Tibial nerve (tissue), 4 donors: ENCODE results near the gene DNAH3. TPM values are rescaled to one million over a fixed set of nuclear protein-coding genes. Genes with fewer than 3 reads are reported as not detected.

ENCODE experiments used
- DNase-seq, 2 donors: peaks; one replicate each; pipeline ENCODE4 v3.0.0-alpha.2; 2019; ENCODE audit warnings: low spot score in 2 of 2
- H3K27ac ChIP-seq, 4 donors: fragments of 200-600 bp; sonication (generic) in 3 of 4; one replicate each; pipeline ENCODE4 v1.5.1; 2017 to 2019; ENCODE audit warnings: mild to moderate bottlenecking in 1 of 4
- H3K27me3 ChIP-seq, 2 donors: fragments of 200-600 bp; sonication (generic) in 1 of 2; one replicate each; pipeline versions ENCODE4 v1.5.1 to v1.6.0; 2017 to 2019
- H3K36me3 ChIP-seq, 3 donors: fragments of 200-600 bp; sonication (generic); one replicate each; pipeline ENCODE4 v1.5.1; 2018 to 2019
- H3K4me1 ChIP-seq, 4 donors: fragments of 200-600 bp; sonication (generic) in 3 of 4; one replicate each; pipeline ENCODE4 v1.5.1; 2017 to 2019
- H3K4me3 ChIP-seq, 4 donors: fragments of 200-600 bp; sonication (generic) in 3 of 4; one replicate each; pipeline ENCODE4 v1.5.1; 2017 to 2019; ENCODE audit warnings: mild to moderate bottlenecking in 1 of 4, moderate library complexity in 1 of 4
- H3K9me3 ChIP-seq, 4 donors: fragments of 200-600 bp; sonication (generic) in 3 of 4; one replicate each; pipeline ENCODE4 v1.5.1; 2017 to 2019
- CTCF ChIP-seq, 5 experiments: fragments of 200-600 bp in 3 of 5; fragments of 450-650 bp in 2 of 5; sonication (generic) in 3 of 5; IDR thresholded peaks; one replicate each; pipeline ENCODE4 v1.5.1; 2016 to 2019; ENCODE audit warnings: antibody characterized with exemption in 5 of 5, mild to moderate bottlenecking in 3 of 5, moderate library complexity in 2 of 5
- EP300 ChIP-seq, 2 donors: sonication (generic); formaldehyde crosslinking; IDR thresholded peaks; one replicate each; pipeline ENCODE4 v1.6.1; 2017; ENCODE audit warnings: antibody characterized with exemption in 2 of 2, mild to moderate bottlenecking in 1 of 2
- POLR2A ChIP-seq, 2 donors: fragments of 450-650 bp; IDR thresholded peaks; one replicate each; pipeline ENCODE4 v1.6.1; 2017; ENCODE audit warnings: antibody characterized with exemption in 2 of 2, mild to moderate bottlenecking in 2 of 2, moderate library complexity in 2 of 2
- WGBS, 2 donors: methylation state at CpG; one replicate each; pipeline ENCODE4 v1.1.5; 2018; 5-methylcytosine and 5-hydroxymethylcytosine counted together
- total RNA-seq, 4 donors: library from RNA; depleted of rRNA; stranded (reverse); fragments of >200 nt; gene quantifications; one replicate each; pipeline ENCODE4 v1.1.0, GENCODE V29; 2016

The DNAH3 gene
- total RNA-seq, 4 donors from 2014 or later: not detected

- no peak for TF ChIP-seq POLR2A (IDR thresholded peaks at IDR 0.05)
- no peak for TF ChIP-seq CTCF (IDR thresholded peaks at IDR 0.05)
- no peak for TF ChIP-seq EP300 (IDR thresholded peaks at IDR 0.05)
- 95 to 97% methylated on average over 12 of the region's 12 CpGs for WGBS, 2 donors
- Histone ChIP-seq H3K27me3 (no peaks in the 10 kb centered on the region), H3K36me3 (peaks cover 0 to 83% (median 0%) of the 10 kb centered on the region in 3 donors), H3K4me3 (no peak overlapping the region), H3K4me1 (peaks cover 0 to 5% (median under 1%) of the 10 kb centered on the region in 4 donors), H3K27ac (no peak overlapping the region), H3K9me3 (no peaks in the 10 kb centered on the region)
- no peak for DNase-seq
Measured at GRCh38 chr16:21167929-21168602, 17.4 kb upstream of the DNAH3 start.

- Histone ChIP-seq H3K27ac (no peak overlapping the region), H3K4me3 (no peak overlapping the region), H3K36me3 (peaks cover 0 to 81% (median 0%) of the 10 kb centered on the region in 3 donors), H3K4me1 (peaks cover 0 to 12% (median 3%) of the 10 kb centered on the region in 4 donors), H3K27me3 (no peaks in the 10 kb centered on the region), H3K9me3 (no peaks in the 10 kb centered on the region)
- no peak for DNase-seq
- TF ChIP-seq EP300 (IDR thresholded peaks at IDR 0.05) (no peak), CTCF (IDR thresholded peaks at IDR 0.05) (no peak), POLR2A (IDR thresholded peaks at IDR 0.05) (no peak)
- WGBS, 2 donors: 94 to 95% methylated on average over 9 of the region's 9 CpGs
Measured at GRCh38 chr16:21167360-21167759, 16.7 kb upstream of the DNAH3 start.

- no peak overlapping the region for H3K4me3 ChIP-seq
- H3K9me3 ChIP-seq: no peaks in the 10 kb centered on the region
- H3K36me3 ChIP-seq: peaks cover 0 to 73% (median 0%) of the 10 kb centered on the region in 3 donors
- 83 to 90% methylated on average over 9 of the region's 9 CpGs for WGBS, 2 donors
- no peak for DNase-seq
- H3K4me1 ChIP-seq: peaks cover 0 to 20% (median 5%) of the 10 kb centered on the region in 4 donors
- no peaks in the 10 kb centered on the region for H3K27me3 ChIP-seq
- H3K27ac ChIP-seq: no peak overlapping the region
- no peak for TF ChIP-seq POLR2A (IDR thresholded peaks at IDR 0.05)
- no peak for TF ChIP-seq CTCF (IDR thresholded peaks at IDR 0.05)
- no peak for TF ChIP-seq EP300 (IDR thresholded peaks at IDR 0.05)
Measured at GRCh38 chr16:21166561-21166961, 15.9 kb upstream of the DNAH3 start.

GRCh38 chr16:21164521-21165168 lies 14.0 kb upstream of the DNAH3 start:
- Histone ChIP-seq H3K4me3 (no peak overlapping the region), H3K27me3 (no peaks in the 10 kb centered on the region), H3K36me3 (peaks cover 0 to 54% (median 0%) of the 10 kb centered on the region in 3 donors), H3K9me3 (no peaks in the 10 kb centered on the region), H3K27ac (no peak overlapping the region), H3K4me1 (peaks cover 0 to 37% (median 7%) of the 10 kb centered on the region in 4 donors)
- DNase-seq: no peak
- 92 to 95% methylated on average over 7 of the region's 7 CpGs for WGBS, 2 donors
- no peak for TF ChIP-seq EP300 (IDR thresholded peaks at IDR 0.05)
- no peak for TF ChIP-seq CTCF (IDR thresholded peaks at IDR 0.05)
- TF ChIP-seq POLR2A (IDR thresholded peaks at IDR 0.05): no peak

GRCh38 chr16:21163576-21163975 lies 12.9 kb upstream of the DNAH3 start:
- H3K27ac ChIP-seq: peak overlapping the region in 1 of 4 donors; percentile 16
- peaks cover 0 to 45% (median 8%) of the 10 kb centered on the region in 4 donors for H3K4me1 ChIP-seq
- WGBS, 2 donors: 75 to 90% methylated on average over 4 of the region's 4 CpGs
- TF ChIP-seq CTCF (IDR thresholded peaks at IDR 0.05) (no peak), POLR2A (IDR thresholded peaks at IDR 0.05) (no peak), EP300 (IDR thresholded peaks at IDR 0.05) (no peak)
- no peaks in the 10 kb centered on the region for H3K27me3 ChIP-seq
- DNase-seq: no peak
- H3K4me3 ChIP-seq: no peak overlapping the region
- no peaks in the 10 kb centered on the region for H3K9me3 ChIP-seq
- H3K36me3 ChIP-seq: peaks cover 0 to 49% (median 0%) of the 10 kb centered on the region in 3 donors
